Germinal center (tissue), 1 donor: ENCODE data around the gene POLE.

ENCODE experiments used
- DNase-seq: peaks from one replicate; pipeline ENCODE4 v3.0.0; 2012; ENCODE audit warnings: mixed read lengths, low spot score

Gene POLE

GRCh38 chr12:132687211-132688164 lies at the start of gene POLE, which contains the start of gene PXMP2:
POLE (minus strand) TSS chr12:132687342; CDS start chr12:132687315, 27 bp downstream.
PXMP2 (plus strand) TSS chr12:132687587; CDS start chr12:132687671, 84 bp downstream.
- peak; percentile 98 for DNase-seq

GRCh38 chr12:132736913-132737312 lies 49.8 kb upstream of the POLE start:
- no peak for DNase-seq

DNA sequence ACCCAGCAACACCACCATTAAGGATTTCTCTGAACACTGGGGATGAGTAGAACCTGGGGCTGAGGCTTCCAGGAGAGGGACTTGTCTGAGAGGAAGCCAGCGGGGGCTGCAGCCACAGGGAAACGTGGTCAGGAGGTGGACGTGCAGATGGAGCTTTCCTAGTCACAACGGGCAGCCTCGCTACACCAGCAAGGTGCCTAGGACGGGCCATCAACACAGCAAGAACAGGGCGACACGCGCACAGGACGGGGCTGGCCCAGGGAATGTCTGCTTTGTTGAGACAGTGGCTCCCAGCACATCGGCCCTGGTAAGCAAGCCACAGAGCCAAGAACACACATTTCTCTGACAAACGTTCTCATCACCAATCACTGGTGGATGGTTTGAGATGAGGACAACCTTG lies 49.2 kb upstream of the POLE start:
- DNase-seq, result no peak

DNA sequence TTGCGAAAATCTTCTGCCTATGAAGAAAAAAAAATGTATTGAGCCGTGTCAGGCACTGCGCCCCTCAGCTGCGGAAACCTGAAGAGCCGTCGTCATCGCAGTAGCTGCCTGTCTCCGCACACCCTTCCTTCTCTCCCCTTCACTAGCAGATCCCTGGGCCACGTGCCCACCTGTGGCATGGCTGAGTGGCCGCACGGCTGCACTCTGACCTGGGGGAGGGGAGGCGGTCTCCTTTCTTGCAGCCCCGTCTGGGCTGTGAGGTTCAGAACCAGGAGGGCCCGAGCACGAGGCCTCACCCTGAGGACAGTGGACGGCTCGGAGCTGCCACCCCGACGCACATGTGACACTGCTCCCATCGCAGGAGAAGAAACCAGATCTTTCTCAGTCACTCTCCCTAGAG lies 48.4 kb upstream of the POLE start:
- DNase-seq, result no peak

- no peak for DNase-seq
Observed at GRCh38 chr12:132734206-132734605, 47.1 kb upstream of the POLE start.

- no peak for DNase-seq
Observed at GRCh38 chr12:132731574-132731973, 44.4 kb upstream of the POLE start.

DNA sequence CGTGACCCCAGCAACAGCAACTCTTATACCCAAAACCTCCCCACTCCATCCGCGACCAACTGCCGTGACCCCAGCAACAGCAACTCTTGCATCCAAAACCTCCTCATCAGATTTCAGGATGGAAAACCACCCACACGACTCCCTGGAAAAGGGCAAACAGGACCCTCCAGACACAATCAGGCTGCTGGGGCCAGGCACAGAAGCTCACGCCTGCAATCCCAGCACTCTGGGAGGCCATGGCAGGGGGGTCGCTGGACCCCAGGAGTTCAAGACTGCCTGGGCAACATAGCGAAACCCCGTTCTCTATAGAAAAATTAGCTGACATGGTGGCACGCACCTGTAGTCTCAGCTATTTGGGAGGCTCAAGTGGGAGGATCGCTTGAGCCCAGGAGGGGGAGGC lies 43.2 kb upstream of the POLE start:
- DNase-seq, result no peak

DNA sequence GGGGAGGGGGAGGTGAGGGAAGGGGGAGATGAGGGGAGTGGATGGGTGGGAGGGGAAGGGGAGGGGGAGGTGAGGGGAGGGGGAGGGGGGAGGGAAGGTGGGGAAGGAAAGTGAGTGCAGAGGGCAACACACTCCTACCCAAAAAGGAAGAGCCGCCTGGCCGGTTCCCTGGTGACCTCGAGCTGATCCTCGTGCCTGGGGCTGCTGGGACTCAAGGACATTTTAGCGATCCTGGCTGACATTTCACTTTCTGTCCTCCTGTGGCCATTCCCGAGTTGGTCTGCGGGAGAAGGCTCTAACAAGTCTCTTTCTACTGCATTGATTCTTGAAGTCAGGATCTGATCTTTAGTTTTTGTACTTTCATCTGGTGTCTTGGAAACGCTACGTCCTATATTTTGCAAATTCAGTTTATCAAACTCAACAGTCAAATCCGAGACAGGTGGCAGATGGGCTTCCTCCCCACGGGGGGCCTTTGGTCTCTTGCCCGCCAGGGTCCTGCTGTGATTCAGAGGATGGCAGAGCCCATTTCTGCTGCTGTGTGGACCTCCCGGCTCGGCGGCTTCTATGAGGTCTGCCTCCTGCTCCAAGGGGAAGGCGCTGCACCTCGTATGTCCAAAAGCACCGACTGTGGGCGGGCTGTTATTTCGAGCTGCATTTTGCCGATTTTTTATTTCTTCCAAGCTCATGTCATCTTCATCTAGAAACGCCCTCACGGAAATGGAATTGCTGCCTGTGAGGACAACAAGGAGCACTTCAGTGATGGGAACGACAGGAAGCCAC lies 42.6 kb upstream of the POLE start:
- no peak for DNase-seq

DNA sequence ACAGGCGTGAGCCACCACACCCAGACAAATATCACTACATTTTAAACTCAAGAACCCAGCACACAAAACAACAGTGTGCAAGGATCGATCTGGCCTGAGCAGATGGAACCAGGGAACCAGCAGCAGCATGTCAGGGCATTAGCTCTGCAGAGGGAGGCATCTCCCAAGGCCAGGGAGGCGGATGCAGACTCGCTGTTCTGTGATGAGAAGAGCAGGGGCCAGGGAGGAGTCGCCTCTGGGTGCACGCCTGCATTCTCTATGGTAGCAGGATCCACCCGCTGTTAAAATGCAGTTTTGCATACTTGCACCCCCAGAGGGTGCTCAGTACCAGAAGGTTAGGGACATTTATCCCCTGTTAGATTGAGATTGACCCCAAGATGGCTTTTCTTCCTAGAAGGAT lies 41.4 kb upstream of the POLE start:
- no peak for DNase-seq

DNA sequence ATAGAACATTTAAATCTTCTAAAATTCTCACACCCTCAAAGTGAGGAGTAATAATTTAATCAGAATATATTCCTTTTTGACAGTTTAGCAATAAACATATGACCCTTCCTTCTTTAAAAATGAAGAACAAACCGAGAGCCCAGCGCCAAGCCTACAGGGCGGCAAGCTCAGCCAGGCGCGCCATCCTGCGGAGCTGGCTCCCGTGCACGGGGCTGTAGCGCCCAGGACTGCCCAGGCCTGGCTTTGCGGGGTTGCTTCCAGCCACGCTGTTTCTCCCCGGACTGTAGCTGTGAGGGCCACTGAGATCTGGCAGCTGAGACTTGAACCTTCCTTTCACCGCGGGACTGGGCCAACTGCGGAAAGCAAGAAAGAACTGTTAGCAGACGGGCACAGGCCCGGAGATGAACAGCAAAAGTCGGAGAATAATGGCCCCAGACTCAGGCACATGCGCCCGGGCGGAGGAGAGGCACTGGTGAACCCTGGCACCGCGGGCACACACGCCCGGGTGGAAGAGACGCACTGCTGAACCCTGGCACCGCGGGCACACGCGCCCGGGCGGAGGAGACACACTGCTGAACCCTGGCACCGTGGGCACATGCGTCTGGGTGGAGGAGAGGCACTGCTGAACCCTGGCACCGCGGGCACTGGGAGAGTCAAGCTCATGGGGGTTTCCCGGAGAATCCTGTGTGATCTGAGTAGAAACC lies 40.1 kb upstream of the POLE start:
- no peak for DNase-seq

GRCh38 chr12:132726386-132726785 lies 39.2 kb upstream of the POLE start:
- no peak for DNase-seq

DNA sequence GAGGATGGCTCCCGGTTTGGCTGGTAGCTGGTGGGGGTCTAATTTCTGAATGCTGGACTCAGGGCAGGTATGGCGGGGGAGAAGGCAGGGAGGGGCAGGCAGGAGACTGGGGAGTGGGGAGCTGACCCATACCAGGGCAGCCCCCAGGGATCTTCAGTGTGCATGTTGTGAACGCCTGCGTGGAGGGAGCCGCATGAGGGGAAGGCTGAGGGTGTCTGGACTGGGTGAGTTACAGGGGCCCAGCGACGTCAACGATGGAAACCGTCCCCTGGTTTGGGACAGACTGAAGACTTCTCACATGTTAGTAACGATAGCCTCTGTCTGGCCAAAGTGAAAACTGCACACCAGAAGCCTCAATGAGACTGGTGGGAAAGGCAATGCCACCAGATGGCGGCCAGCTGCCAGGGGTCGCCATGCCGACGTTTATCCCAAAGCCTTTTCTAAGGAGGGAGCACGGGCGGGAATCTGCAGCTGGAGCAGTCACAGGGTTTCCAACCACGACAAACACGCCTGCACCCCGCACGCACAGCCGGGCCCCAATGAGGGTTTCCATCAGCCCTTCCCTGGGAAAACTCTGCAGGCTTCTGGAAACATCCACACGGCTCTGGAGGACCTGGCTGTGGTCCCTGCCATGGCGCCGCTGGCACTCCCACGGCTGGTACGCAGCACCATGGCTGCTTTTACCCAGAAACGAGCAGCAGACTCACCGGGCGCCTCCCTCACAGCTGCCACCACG lies 37.5 kb upstream of the POLE start:
- DNase-seq, result no peak

DNA sequence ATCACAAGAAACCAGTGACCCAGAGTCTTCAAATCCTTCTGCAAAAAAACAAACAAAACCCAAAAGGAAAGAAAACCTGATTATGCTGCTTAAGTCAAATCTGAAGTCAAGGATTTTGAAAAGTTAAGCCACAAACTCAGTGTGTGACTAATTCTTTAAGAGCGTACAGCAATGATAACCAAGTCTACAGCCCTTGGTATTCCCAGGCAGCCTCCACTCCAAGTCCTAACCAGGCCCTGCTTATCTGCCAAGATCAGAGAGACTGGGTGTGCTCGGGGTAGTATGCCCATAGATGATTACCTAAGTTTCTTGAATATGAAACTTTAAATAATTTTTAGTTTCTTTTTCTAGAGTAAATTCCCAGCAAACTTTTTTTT lies 36.6 kb upstream of the POLE start:
- DNase-seq, result no peak

- no peak for DNase-seq
Observed at GRCh38 chr12:132723015-132723763, 36.0 kb upstream of the POLE start.

DNA sequence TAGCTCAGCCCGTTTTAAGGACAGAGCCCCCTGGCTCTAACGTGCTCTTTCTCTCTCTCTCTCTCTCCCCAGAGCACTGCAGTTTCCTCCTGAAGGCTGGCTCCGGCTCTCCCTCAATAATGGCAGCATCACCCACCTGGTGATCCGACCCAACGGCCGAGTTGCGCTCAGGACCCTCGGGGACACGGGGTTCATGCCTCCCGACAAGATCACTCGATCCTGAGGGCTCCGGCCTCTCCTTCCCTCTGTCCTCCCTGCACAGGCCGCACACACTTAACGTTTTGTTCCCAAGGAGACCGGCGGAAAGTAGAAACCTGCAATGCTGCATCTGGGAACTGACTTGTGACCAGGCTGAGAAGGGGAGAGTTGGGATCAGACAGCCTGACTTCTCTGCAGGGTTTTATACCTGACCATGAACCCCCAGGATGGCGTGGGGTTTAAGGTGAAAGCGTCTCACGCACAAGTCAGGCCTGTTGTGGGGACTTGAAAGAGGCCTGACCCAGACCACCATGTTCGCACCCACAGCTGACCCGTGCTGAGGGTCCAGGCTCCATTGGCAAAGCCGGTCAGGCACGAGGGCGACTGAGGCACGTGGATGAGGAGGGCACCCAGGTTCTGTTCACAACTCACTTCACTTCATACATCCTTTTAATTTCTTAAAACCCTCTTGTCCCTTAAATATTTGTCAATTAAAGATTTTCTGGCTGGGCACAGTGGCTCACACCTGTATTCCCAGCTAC lies 33.6 kb upstream of the POLE start:
- no peak for DNase-seq

DNA sequence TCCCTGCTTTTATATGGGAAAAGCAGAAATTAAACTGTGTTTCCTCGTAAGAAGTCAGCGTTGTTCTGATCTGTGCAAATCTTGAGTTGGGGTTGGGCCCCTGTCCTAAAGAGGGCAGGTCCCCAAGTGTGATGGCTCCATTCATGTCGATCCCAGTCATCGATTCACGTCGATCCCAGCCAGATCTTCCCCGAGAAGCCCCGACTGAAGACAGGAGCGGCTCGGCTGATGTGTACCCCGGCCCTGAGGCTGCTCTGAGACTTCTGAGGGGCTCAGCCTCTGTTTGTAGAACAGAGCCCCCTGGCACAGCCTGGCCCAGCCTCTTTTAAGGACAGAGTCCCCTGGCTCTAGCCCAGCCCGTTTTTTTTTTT lies 32.8 kb upstream of the POLE start:
- no peak for DNase-seq

DNA sequence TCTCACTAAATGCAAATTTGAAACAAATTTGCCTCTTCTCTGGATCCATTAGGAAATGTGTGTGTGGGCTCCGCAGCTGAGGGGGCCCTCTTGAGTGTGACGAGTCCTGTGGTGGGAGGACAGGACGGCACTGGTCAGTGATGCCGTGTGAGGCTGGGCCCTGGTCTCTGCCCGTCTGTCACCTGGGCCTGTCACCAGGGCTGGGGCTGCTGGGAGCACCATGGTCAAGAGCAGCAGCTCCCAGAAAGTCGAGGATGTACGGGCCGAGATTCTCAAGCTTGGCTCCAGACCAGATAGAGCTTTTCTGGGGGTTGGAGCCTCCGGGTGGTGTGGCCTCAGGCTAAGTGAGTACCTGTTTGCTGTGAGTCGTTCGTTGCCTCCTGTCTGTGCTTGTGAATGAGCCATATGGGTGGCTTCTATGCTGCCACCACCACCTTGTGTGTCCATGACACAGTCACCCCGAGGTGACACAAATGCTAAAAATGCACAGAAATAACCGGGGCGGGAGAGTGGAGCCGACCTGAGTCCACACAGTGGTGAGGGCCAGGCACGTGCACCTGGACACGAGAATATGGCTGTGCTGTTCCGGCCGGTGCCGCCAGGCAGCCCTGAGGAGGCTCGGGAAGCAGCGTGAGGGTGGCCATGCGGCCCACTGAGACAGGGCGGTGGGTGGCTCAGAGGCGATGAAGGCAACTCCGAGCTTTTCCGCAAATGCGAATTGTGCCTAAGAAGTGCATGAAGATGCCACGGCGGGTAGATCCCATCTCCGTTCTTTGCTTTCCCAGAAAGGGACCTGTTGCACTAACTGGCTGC lies 32.2 kb upstream of the POLE start:
- DNase-seq, result no peak

DNA sequence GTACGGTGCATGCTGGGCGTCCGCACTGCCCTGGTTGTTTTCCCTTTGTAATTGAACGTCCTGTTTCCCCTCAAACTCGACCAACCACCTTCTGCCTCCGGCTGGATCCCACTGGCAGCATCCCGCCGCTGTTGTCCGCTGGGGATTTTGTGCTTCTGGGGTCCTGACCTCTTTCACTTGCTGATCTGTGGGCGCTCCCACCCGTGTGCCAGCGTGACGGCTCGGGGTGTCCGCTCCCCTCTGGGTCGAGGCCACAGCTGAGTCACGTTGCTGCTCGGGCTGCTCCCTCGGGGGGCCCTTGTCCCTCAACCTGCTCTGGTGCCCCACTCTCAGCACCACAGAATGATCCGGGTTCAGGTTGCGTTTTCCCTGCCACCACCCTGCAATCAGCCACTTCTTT lies 31.5 kb upstream of the POLE start:
- DNase-seq, result no peak
